Adrenal gland (tissue), 12 donors: ENCODE data around the gene ARID2. TPM values are rescaled to one million over a fixed set of nuclear protein-coding genes. Genes with fewer than 3 reads are reported as not detected.

ENCODE experiments used
- DNase-seq, 7 donors: peaks; one replicate each; pipeline ENCODE4 v3.0.0-alpha.2; 2019 to 2020
- H3K27ac ChIP-seq, 5 donors: fragments of 200-600 bp; sonication (generic) in 4 of 5; 1 replicate in 3 of 5; 2 replicates in 2 of 5; pipeline versions ENCODE4 v1.5.1 to v1.8.0; 2016 to 2020; ENCODE audit warnings: mild to moderate bottlenecking in 1 of 5
- H3K27me3 ChIP-seq: fragments of 200-600 bp; 2 replicates; pipeline ENCODE4 v1.8.0; 2021
- H3K36me3 ChIP-seq, 2 donors: fragments of 200-600 bp; replicated peaks in 1 of 2; 1 replicate in 1 of 2; 2 replicates in 1 of 2; pipeline versions ENCODE4 v1.5.1 to v1.8.0; 2018 to 2022
- H3K4me1 ChIP-seq, 2 donors: fragments of 200-600 bp; replicated peaks in 1 of 2; 1 replicate in 1 of 2; 2 replicates in 1 of 2; pipeline versions ENCODE4 v1.5.1 to v1.8.0; 2018 to 2021
- H3K4me3 ChIP-seq, 4 donors: fragments of 200-600 bp; sonication (generic) in 3 of 4; one replicate each; pipeline ENCODE4 v1.5.1; 2016 to 2018
- H3K9me3 ChIP-seq, 3 donors: fragments of 200-600 bp; sonication (generic) in 1 of 3; replicated peaks in 1 of 3; 1 replicate in 2 of 3; 2 replicates in 1 of 3; pipeline versions ENCODE4 v1.5.1 to v1.8.0; 2016 to 2021
- POLR2A ChIP-seq, 2 donors: fragments of 450-650 bp; IDR thresholded peaks; one replicate each; pipeline ENCODE4 v1.6.1; 2017; ENCODE audit warnings: antibody characterized with exemption in 2 of 2, mild to moderate bottlenecking in 2 of 2, moderate library complexity in 1 of 2
- WGBS, 4 donors: extraction: QIAGEN DNeasy Blood & Tissue Kit in 2 of 4; methylation state at CpG; one replicate each; pipeline versions ENCODE4 v1.1.5 to v1.1.7; 2013 to 2017; 5-methylcytosine and 5-hydroxymethylcytosine counted together
- intact Hi-C, 2 donors: fragments of 100-400 bp; cut with DNase I; formaldehyde crosslinking; loops; one replicate each; pipeline versions ENCODE4 v1.14.1 to v1.15.0; 2022 to 2023
- polyA plus RNA-seq, 3 donors: library from polyadenylated mRNA; stranded (reverse); fragments of 200-250 nt in 2 of 3; fragments of 350-450 nt in 1 of 3; fragmentation: Illumina TruSeq in 1 of 3; extraction: RNeasy Lipid Tissue Mini Kit (QIAGEN cat#74804) in 1 of 3; gene quantifications; one replicate each; pipeline ENCODE4 v1.2.3, GENCODE V29; 2013 to 2014
- total RNA-seq, 9 donors: library from RNA; depleted of rRNA in 4 of 9; stranded (reverse); fragments of >200 nt in 4 of 9; fragments of 120-200 nt in 1 of 9; fragmentation: NEBNext Ultra II Directional in 1 of 9; extraction: Animal tissue kit (Norgen Biotek cat#: 25700) in 1 of 9; gene quantifications; one replicate each; pipeline versions ENCODE4 v1.1.0 to v1.2.4, GENCODE V29; 2013 to 2023
- TF ChIP-seq, protein P1 (sequence below), 6 experiments: fragments of 450-650 bp in 4 of 6; fragments of 200-600 bp in 2 of 6; sonication (generic) in 1 of 6; IDR thresholded peaks; 1 replicate in 5 of 6; 2 replicates in 1 of 6; pipeline versions ENCODE4 v1.5.1 to v1.8.0; 2016 to 2021; ENCODE audit warnings: antibody characterized with exemption in 6 of 6, mild to moderate bottlenecking in 2 of 6, moderate library complexity in 1 of 6
- donor health status: healthy with polysubstance abuse.
- donor health status: Bipolar disorder and iron deficiency.
- donor health status: DM: yes; HTN: yes; CAD: no.
- donor health status: DM: no; HTN: no; CAD: no.
- donor health status: DM: no; HTN: no; CAD: no.
- donor health status: DM: yes; HTN: yes; CAD: no.

ARID2 gene
- total and polyA plus RNA-seq, 12 donors = 7.9 to 28.0 (median 17.3) TPM

DNA sequence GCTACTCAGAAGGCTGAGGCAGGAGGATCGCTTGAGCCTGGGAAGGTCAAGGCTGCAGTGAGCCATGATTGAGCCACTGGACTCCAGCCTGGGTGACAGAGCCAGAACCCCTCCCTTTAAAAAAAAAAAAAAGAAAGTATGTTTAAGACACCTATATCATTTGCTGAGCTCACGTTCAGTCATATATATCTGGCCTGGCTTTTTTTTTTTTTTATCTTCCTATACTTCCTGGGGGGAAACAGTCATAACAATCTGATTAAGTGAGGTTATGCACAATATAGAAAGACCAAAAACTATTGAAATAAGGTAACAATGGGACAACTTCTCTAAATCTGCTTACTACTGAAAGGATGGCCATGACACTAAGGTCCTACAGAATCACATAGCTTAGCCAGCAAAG lies 9.4 kb upstream of the ARID2 start:
- peaks cover 0 to 35% of the 10 kb centered on the region in 2 donors for H3K4me1 ChIP-seq

DNA sequence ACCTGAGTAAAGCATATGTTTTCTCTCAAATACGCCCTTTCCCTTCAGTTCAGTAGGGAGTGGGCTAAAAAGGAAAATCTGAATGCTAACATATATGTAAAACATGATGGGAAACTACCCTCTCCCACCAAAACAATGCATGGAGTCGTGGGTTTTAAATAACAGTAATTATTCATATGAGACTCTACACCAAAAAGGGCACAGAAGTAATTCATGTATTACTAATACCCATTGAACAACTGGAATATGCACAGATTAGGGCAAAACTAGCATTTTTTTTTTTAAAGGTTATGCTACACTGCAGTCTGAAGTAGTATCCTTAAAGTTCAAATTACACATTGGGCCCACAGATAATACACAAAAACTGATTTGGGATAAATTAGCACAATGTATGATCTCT lies 8.1 kb upstream of the ARID2 start:
- intact Hi-C loops = loop anchor here in 1 of 2 donors (5.0 kb wide), 1 partner anchor 174 kb away; no protein-coding TSS in a partner anchor
- H3K4me1 ChIP-seq = peaks cover 0 to 45% of the 10 kb centered on the region in 2 donors
- DNase-seq = no peak
- 86 to 93% (median 92%) methylated on average over 2 of the region's 2 CpGs for WGBS, 4 donors
- no peak overlapping the region for H3K27ac ChIP-seq
- H3K4me3 ChIP-seq = no peak overlapping the region
- TF ChIP-seq POLR2A (IDR thresholded peaks at IDR 0.05) = no peak
- TF ChIP-seq, protein P1, sequence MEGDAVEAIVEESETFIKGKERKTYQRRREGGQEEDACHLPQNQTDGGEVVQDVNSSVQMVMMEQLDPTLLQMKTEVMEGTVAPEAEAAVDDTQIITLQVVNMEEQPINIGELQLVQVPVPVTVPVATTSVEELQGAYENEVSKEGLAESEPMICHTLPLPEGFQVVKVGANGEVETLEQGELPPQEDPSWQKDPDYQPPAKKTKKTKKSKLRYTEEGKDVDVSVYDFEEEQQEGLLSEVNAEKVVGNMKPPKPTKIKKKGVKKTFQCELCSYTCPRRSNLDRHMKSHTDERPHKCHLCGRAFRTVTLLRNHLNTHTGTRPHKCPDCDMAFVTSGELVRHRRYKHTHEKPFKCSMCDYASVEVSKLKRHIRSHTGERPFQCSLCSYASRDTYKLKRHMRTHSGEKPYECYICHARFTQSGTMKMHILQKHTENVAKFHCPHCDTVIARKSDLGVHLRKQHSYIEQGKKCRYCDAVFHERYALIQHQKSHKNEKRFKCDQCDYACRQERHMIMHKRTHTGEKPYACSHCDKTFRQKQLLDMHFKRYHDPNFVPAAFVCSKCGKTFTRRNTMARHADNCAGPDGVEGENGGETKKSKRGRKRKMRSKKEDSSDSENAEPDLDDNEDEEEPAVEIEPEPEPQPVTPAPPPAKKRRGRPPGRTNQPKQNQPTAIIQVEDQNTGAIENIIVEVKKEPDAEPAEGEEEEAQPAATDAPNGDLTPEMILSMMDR (IDR thresholded peaks at IDR 0.05) = no peak
- H3K9me3 ChIP-seq = no peaks in the 10 kb centered on the region
- no peaks in the 10 kb centered on the region for H3K27me3 ChIP-seq
- H3K36me3 ChIP-seq = no peaks in the 10 kb centered on the region

More for the DNA sequence above, 9.4 kb upstream of the ARID2 start:
- 57 to 71% (median 68%) methylated on average over 2 of the region's 2 CpGs for WGBS, 4 donors
- DNase-seq = no peak
- intact Hi-C loops = loop anchor here in 1 of 2 donors (5.0 kb wide), 1 partner anchor 173 kb away; no protein-coding TSS in a partner anchor
- H3K4me3 ChIP-seq = no peak overlapping the region
- H3K27ac ChIP-seq = no peak overlapping the region
- TF ChIP-seq, protein P1 (IDR thresholded peaks at IDR 0.05) = no peak
- no peak for TF ChIP-seq POLR2A (IDR thresholded peaks at IDR 0.05)
- no peaks in the 10 kb centered on the region for H3K9me3 ChIP-seq
- H3K36me3 ChIP-seq = no peaks in the 10 kb centered on the region
- H3K27me3 ChIP-seq = no peaks in the 10 kb centered on the region

DNA sequence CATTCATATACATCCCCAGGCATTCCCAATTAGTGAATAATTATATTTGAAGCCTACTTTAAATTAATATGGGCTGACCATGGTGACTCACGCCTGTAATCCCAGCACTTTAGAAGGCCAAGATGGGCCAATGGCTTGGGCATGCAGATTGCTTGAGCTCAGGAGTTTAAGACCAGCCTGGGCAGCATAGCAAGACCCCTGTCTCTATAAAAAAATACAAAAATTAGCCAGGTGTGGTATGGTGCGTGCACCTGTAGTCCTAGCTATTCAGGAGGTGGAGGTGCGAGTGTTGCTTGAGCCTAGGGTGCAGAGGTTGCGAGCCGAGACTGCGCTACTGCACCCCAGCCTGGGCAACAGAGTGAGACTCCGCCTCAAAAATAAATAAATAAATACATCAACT lies 7.6 kb upstream of the ARID2 start:
- WGBS, 4 donors = 91 to 98% (median 98%) methylated on average over 7 of the region's 7 CpGs

DNA sequence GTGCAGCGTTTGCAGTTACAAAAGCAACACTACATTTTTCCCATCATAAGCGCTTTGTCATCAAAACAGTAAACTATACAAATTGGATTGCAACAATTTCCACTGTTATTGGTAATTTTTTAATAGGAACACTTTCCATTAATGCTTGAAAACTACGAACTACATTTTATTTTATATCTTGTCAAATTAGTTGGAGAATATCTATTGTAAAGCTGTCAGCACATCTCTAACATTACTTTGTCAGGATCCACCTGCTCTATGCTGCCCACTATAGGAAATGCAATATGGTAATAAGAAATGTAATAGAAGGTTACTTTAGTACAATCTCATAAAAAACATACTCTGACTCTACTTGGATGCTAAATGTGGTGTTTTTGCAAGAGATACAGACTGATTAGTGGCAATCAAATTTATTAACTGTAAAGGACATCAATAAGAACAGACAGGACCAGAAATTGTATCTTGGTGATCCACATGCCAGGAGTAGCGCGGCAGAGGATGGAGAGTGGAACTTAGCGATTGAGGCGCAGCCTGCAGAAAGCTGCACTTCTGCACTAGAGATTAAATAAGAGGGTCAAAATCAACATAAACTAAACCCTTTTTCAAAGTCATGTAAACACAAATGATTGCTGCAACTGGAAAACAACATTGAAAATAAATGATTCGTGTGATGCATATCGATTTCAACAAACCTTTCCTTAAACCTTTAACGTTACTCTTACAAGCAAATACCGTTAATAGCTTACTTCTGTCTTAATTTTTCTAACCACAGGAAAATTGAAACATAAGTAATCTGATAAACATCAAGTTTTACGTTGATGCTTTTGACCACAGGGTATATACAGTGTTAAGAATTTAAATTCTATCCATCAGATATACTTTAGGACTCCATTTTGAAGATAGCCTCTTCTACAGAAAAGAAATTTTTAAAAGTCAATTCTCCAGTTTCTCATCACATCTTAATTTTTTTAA lies 3.6 kb upstream of the ARID2 start:
- WGBS, 4 donors = 6 to 9% (median 8%) methylated on average over 12 of the region's 12 CpGs
- no peaks in the 10 kb centered on the region for H3K36me3 ChIP-seq
- no peaks in the 10 kb centered on the region for H3K9me3 ChIP-seq
- TF ChIP-seq POLR2A (IDR thresholded peaks at IDR 0.05) = no peak
- TF ChIP-seq, protein P1 (IDR thresholded peaks at IDR 0.05) = peak; percentile 34 to 70 (median 60)
- H3K4me3 ChIP-seq = peak overlapping the region in 3 of 4 donors; percentile 84 to 93 (median 93)
- peaks cover 0 to 35% of the 10 kb centered on the region in 2 donors for H3K4me1 ChIP-seq
- peak overlapping the region; percentile 90 to 99 (median 98) for H3K27ac ChIP-seq
- no peaks in the 10 kb centered on the region for H3K27me3 ChIP-seq
- peak in 4 of 7 donors; percentile 17 to 39 (median 27) for DNase-seq
- intact Hi-C loops = loop anchor here in 1 of 2 donors (5.0 kb wide), 1 partner anchor 266 kb away; the partner anchor contains the start of gene SCAF11

More for the DNA sequence above, 7.6 kb upstream of the ARID2 start:
- TF ChIP-seq, protein P1 (IDR thresholded peaks at IDR 0.05) = no peak
- TF ChIP-seq POLR2A (IDR thresholded peaks at IDR 0.05) = no peak
- Histone ChIP-seq H3K4me3 (no peak overlapping the region), H3K4me1 (peaks cover 0 to 45% of the 10 kb centered on the region in 2 donors), H3K9me3 (no peaks in the 10 kb centered on the region), H3K27me3 (no peaks in the 10 kb centered on the region), H3K27ac (no peak overlapping the region), H3K36me3 (no peaks in the 10 kb centered on the region)
- DNase-seq = no peak
- intact Hi-C loops = loop anchor here in 1 of 2 donors (5.0 kb wide), 1 partner anchor 175 kb away; no protein-coding TSS in a partner anchor
